ENCODE results near the gene RRP12.

RRP12 gene

DNA sequence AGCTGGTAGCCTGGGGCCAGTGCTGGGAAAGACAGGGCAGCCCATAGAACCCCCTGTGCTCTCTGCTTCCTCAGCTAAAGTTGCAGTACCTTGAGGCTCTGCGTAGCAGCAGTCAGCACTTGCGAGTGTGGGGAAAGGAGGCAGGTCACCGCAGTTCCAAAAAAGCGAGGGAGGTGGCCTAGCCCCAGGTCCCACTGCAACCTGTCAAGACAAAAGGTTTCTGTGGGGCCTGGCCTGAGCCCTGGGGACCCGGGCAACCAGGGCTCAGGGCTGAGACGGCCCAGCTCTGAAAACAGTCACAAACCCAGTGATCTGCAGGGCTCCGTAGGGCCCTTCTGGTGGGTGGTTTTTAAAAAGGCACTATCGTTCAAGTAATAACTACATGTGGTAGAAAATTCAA is 19.5 kb downstream of the RRP12 start:
- Histone ChIP-seq H3K27me3 (ENCODE audit: control insufficient read depth, insufficient read depth, low read length) (no peaks in the 10 kb centered on the region), H3K36me3 (ENCODE audit: control insufficient read depth, insufficient read depth, low read length) (no peaks in the 10 kb centered on the region), H3K4me3 (ENCODE audit: low read length) (no peak overlapping the region), H3K4me1 (ENCODE audit: control insufficient read depth, insufficient read depth, low read length) (peaks cover 14% of the 10 kb centered on the region), H3K9me3 (ENCODE audit: control insufficient read depth, low read length) (no peaks in the 10 kb centered on the region), H3K9ac (ENCODE audit: low read length) (no peak overlapping the region)

DNA sequence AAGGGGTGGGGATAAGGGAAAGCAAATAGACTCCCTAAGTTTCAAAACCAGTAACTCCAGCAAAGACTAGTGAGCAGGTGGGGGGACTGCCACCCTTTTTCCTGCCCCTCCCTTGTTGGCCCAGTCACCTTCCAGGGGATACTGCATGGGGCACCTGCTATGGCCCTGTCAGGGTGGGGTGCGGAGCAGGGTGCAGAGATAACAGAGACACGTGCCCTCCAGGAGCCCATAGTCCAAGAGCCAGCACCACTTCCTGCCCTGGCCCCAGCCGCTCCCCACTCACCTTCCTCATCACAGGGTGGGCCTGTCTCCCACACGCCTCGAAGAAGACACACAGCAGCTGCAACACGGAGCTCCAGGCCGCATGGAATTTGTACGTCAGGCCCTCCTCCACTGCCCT is 20.6 kb downstream of the RRP12 start:
- H3K9me3 ChIP-seq (ENCODE audit: control insufficient read depth, low read length) = no peaks in the 10 kb centered on the region
- H3K36me3 ChIP-seq (ENCODE audit: control insufficient read depth, insufficient read depth, low read length) = no peaks in the 10 kb centered on the region
- H3K4me3 ChIP-seq (ENCODE audit: low read length) = no peak overlapping the region
- peaks cover 14% of the 10 kb centered on the region for H3K4me1 ChIP-seq (ENCODE audit: control insufficient read depth, insufficient read depth, low read length)
- H3K9ac ChIP-seq (ENCODE audit: low read length) = no peak overlapping the region
- H3K27me3 ChIP-seq (ENCODE audit: control insufficient read depth, insufficient read depth, low read length) = no peaks in the 10 kb centered on the region

DNA sequence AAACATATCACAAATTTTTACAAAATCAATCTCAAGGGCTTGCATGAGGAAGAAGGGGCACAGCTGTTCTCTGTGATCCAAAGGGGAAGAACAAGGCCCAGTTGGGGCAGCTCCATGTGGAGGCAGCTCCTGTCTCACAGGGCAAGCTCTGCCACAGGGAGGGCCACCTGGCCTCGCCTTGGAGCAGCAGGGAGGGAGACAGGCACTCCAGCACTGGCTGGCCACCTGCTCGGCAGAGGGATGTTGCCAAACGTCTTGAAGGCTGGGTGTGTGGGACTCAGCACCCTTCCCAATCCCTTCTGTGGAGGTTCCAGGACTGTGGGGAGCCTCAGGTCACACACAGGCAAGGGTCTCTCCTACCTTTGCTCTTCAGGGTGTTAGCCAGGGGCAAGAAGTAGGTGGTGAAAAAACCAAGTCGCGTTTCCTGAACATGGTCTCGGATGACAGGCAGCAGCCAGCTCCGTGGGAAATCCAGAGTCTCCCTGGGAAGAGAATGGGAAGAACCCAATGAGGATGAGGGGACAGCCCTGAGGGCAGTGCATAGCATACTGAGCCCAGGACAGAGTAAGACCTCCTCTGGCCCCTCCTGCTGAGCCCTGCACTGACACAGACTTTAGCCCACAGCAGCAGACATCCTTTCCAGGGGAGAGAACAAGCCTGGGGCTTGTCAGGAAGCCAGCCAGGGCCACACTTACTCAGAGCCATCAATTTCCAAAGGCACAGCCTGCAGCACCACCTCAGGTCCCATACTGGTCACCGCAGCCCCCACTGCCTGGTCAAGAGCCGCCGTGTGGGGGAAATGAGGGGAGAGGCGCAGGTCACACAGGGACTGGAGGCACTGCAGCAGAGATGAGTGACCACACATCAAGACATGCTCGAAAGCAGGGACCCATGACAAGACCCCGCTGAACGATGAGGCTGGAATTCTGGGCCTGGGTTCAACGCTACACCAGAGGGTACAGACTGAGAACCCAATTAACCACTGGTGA is 21.9 kb downstream of the RRP12 start:
- Histone ChIP-seq H3K9ac (ENCODE audit: low read length) (no peak overlapping the region), H3K36me3 (ENCODE audit: control insufficient read depth, insufficient read depth, low read length) (no peaks in the 10 kb centered on the region)

DNA sequence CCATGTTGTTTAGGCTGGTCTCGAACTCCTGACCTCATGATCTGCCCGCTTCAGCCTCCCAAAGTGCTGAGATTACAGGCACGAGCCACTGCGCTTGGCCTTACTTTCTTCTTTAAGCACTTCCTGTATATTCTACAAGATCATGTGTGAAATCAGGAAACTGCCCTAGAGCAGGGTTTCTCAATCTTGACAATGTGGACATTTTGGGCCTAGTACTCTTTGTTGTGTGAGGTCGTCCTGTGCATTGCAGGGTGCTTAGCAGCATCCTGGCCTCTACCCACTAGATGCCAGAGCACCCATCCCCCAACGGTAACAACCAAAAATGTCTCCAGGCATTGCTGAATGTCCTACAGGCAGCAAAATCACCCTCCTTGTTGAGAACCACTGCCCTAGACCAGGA is 24.7 kb downstream of the RRP12 start:
- Histone ChIP-seq H3K4me1 (ENCODE audit: control insufficient read depth, insufficient read depth, low read length) (peaks cover 14% of the 10 kb centered on the region), H3K9ac (ENCODE audit: low read length) (no peak overlapping the region), H3K36me3 (ENCODE audit: control insufficient read depth, insufficient read depth, low read length) (no peaks in the 10 kb centered on the region), H3K9me3 (ENCODE audit: control insufficient read depth, low read length) (no peaks in the 10 kb centered on the region), H3K27me3 (ENCODE audit: control insufficient read depth, insufficient read depth, low read length) (no peaks in the 10 kb centered on the region), H3K4me3 (ENCODE audit: low read length) (no peak overlapping the region)

More for the DNA sequence above, 21.9 kb downstream of the RRP12 start:
- Histone ChIP-seq H3K27me3 (ENCODE audit: control insufficient read depth, insufficient read depth, low read length) (no peaks in the 10 kb centered on the region), H3K9me3 (ENCODE audit: control insufficient read depth, low read length) (no peaks in the 10 kb centered on the region), H3K4me3 (ENCODE audit: low read length) (no peak overlapping the region), H3K4me1 (ENCODE audit: control insufficient read depth, insufficient read depth, low read length) (peaks cover 14% of the 10 kb centered on the region)

DNA sequence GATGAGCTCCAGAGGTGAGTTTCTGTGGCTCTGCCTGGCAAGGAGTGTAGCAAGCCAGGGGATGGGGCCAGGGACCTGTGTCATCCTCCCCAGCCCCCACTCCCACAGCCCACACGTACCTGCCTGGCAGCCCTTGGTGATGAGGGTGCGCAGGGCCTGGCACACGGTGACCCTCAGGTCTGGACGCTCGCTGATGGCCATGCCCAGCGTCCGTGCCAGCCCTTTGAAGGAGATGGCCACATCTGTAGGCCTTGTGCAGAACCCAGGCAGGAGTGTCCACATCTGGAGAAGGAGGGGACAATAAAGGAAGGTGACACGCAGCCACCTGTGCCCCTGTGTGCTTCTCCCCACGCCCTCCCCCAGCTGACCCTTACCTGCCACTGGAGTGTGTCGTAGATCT is 27.7 kb downstream of the RRP12 start:
- Histone ChIP-seq H3K36me3 (ENCODE audit: control insufficient read depth, insufficient read depth, low read length) (peaks cover 6% of the 10 kb centered on the region), H3K9me3 (ENCODE audit: control insufficient read depth, low read length) (no peaks in the 10 kb centered on the region), H3K4me3 (ENCODE audit: low read length) (no peak overlapping the region), H3K9ac (ENCODE audit: low read length) (no peak overlapping the region), H3K4me1 (ENCODE audit: control insufficient read depth, insufficient read depth, low read length) (no peaks in the 10 kb centered on the region), H3K27me3 (ENCODE audit: control insufficient read depth, insufficient read depth, low read length) (no peaks in the 10 kb centered on the region)

DNA sequence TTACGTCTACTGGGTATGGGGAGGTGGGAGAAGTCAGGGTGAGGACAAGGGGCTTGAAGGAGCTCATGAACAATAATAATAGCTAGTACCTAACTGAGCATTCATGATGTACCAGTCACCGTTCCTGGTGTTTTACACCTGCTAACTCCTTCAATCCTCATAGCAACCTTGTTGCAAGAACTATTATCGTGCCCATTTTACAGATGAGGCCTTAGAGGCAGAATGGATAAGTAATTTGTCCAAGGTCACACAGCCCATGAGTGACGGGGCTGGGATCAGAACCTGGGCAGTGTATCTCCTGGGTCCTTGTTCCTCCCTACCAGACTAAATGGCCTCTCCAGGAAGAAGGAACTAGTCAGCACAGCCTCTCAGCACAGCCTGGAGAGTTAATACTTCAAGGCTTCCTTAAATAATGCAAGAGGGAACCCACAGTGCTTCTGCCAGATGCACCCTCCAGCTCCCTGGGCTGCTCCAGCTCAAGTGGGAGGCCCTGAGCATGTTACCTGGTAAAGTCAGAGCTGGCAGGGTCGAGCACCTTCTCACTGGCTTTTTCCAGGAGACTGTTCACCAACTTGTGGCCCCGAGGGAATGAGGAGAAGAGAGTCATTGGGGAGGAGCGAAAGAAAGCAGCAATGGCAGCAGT is 28.8 kb downstream of the RRP12 start:
- no peaks in the 10 kb centered on the region for H3K27me3 ChIP-seq (ENCODE audit: control insufficient read depth, insufficient read depth, low read length)
- no peak overlapping the region for H3K9ac ChIP-seq (ENCODE audit: low read length)
- peaks cover 6% of the 10 kb centered on the region for H3K36me3 ChIP-seq (ENCODE audit: control insufficient read depth, insufficient read depth, low read length)
- H3K9me3 ChIP-seq (ENCODE audit: control insufficient read depth, low read length) = no peaks in the 10 kb centered on the region
- H3K4me3 ChIP-seq (ENCODE audit: low read length) = no peak overlapping the region
- no peaks in the 10 kb centered on the region for H3K4me1 ChIP-seq (ENCODE audit: control insufficient read depth, insufficient read depth, low read length)

DNA sequence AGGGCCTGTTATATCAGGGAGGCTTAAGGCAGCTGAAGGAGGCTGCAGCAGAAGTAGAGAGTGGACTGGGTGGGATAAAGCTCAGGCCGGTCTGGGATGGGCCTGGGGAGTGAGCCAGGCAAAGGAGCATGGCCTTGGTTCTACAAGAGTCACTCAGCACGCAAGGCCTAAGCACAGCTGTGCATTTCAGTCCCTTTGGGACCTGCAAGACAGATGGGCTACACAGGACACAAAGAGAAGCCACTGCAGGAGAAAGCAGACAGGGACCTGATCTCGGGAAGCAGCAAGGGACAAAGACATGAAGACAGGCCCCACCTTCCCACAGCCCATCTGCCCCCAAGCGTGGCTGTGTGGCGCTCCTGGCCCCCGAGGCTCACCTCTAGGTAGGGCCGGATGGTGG is 29.4 kb downstream of the RRP12 start:
- Histone ChIP-seq H3K9me3 (ENCODE audit: control insufficient read depth, low read length) (no peaks in the 10 kb centered on the region), H3K4me1 (ENCODE audit: control insufficient read depth, insufficient read depth, low read length) (no peaks in the 10 kb centered on the region), H3K9ac (ENCODE audit: low read length) (no peak overlapping the region), H3K36me3 (ENCODE audit: control insufficient read depth, insufficient read depth, low read length) (peaks cover 6% of the 10 kb centered on the region), H3K4me3 (ENCODE audit: low read length) (no peak overlapping the region), H3K27me3 (ENCODE audit: control insufficient read depth, insufficient read depth, low read length) (no peaks in the 10 kb centered on the region)

DNA sequence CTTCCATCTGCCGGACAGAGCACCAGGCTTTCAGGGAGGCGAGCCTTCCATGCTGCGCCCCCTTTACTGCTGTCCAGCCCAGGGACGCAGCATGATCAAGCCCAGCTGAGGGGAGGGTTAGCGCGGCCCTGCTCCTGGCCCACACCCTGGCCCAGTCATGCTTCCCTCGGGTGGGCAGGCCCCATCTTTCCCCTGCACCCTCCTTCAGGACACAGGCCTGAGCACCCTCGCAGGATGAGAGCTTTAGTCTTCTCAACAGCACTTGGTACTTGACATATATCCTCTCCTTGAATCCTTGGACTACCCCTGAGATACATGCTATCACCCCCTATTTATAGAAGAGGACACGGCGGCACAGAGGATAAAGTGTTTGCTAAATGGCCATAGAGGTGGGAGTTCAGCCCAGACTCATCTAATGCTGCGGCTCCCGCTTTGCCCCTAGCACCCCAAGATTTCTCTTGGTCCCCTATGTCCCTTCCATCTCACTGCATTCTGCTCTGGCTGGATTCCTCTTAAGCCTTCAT is 34.0 kb downstream of the RRP12 start:
- no peak overlapping the region for H3K4me3 ChIP-seq (ENCODE audit: low read length)
- H3K27me3 ChIP-seq (ENCODE audit: control insufficient read depth, insufficient read depth, low read length) = no peaks in the 10 kb centered on the region
- no peak overlapping the region for H3K9ac ChIP-seq (ENCODE audit: low read length)
- H3K4me1 ChIP-seq (ENCODE audit: control insufficient read depth, insufficient read depth, low read length) = no peaks in the 10 kb centered on the region
- peaks cover 11% of the 10 kb centered on the region for H3K36me3 ChIP-seq (ENCODE audit: control insufficient read depth, insufficient read depth, low read length)
- no peaks in the 10 kb centered on the region for H3K9me3 ChIP-seq (ENCODE audit: control insufficient read depth, low read length)

DNA sequence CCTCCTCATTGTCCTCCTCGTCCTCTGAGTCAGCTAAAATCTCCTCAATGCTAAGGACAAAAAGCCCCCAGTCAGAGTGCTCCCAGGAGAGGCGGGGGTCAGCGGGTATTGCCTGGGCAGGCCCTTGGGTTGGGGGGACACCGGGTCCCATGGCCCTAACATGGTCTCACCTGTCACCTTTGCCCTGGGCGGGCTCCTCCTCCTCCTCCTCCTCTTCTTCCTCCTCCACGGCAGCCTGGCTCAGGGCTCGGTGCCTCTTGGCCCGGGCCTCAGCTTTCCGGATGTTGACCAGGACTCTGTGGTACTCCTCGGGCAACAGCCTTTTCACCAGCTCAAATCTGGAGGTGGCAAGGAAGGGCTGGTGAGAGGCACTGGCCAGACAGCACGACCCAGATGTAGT is 34.6 kb downstream of the RRP12 start:
- Histone ChIP-seq H3K4me1 (ENCODE audit: control insufficient read depth, insufficient read depth, low read length) (no peaks in the 10 kb centered on the region), H3K9me3 (ENCODE audit: control insufficient read depth, low read length) (no peaks in the 10 kb centered on the region), H3K36me3 (ENCODE audit: control insufficient read depth, insufficient read depth, low read length) (peaks cover 11% of the 10 kb centered on the region), H3K27me3 (ENCODE audit: control insufficient read depth, insufficient read depth, low read length) (no peaks in the 10 kb centered on the region), H3K4me3 (ENCODE audit: low read length) (no peak overlapping the region), H3K9ac (ENCODE audit: low read length) (no peak overlapping the region)

DNA sequence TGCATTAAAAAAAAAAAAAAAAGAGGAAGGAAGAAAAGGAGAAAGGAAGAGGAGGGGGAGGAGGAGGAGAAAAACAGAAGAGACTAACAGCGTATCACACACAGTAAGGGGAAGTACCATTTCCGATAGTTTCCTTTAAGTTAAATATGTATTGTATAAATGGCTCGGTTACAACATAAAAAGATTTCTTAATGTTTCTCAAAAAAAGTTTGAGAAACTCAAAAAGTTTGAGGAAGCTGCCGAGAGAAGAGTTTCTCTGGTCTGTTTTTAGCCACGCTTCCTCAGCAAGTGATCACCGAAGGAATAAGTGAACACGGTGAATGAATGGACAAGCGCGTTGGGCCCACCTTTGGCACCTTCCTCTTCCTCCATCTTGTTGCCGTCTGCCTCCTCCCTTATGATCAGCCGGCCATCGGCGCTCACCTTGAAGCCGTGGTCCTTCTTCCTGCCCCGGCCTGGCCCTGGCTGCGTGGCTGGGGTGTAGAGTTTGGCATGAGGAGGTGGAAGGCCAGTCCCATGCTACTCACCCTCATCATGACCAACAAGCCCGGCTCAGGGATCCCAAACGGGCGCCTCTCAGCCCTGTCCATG is 35.3 kb downstream of the RRP12 start:
- Histone ChIP-seq H3K4me3 (ENCODE audit: low read length) (no peak overlapping the region), H3K4me1 (ENCODE audit: control insufficient read depth, insufficient read depth, low read length) (no peaks in the 10 kb centered on the region), H3K27me3 (ENCODE audit: control insufficient read depth, insufficient read depth, low read length) (no peaks in the 10 kb centered on the region), H3K9ac (ENCODE audit: low read length) (no peak overlapping the region), H3K9me3 (ENCODE audit: control insufficient read depth, low read length) (no peaks in the 10 kb centered on the region), H3K36me3 (ENCODE audit: control insufficient read depth, insufficient read depth, low read length) (peaks cover 11% of the 10 kb centered on the region)

DNA sequence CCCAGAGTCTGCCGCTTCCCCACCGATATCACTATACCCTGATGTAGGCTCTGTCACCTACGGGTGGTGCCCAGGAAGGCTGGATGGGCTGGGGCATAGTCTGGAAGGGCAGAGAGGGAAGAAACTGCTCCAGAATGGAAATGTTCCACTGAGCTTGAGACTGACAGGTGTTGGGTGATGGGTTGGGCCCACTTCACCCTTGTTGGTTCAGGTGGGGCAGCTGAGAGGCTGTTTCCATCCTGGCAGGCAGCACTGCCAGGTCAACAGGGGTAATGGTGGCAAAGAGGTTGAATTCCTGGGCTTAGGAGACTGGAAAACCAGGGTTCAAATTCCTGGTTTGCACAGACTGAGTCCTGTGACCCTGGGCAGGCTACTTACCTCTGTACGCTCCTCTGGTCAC is 38.1 kb downstream of the RRP12 start:
- H3K4me1 ChIP-seq (ENCODE audit: control insufficient read depth, insufficient read depth, low read length) = no peaks in the 10 kb centered on the region
- H3K9ac ChIP-seq (ENCODE audit: low read length) = no peak overlapping the region
- peaks cover 4% of the 10 kb centered on the region for H3K36me3 ChIP-seq (ENCODE audit: control insufficient read depth, insufficient read depth, low read length)
- no peak overlapping the region for H3K4me3 ChIP-seq (ENCODE audit: low read length)
- H3K27me3 ChIP-seq (ENCODE audit: control insufficient read depth, insufficient read depth, low read length) = no peaks in the 10 kb centered on the region
- no peaks in the 10 kb centered on the region for H3K9me3 ChIP-seq (ENCODE audit: control insufficient read depth, low read length)

Data from mucosa of stomach (tissue), 1 donor.